GM23338 (cell line): Measurements from ENCODE around the gene TRPM3. TPM values are rescaled to one million over a fixed set of nuclear protein-coding genes. Genes with fewer than 3 reads are reported as not detected.

Experiments
- ATAC-seq: fragments of 200-7000 bp; cut with Tn5 transposase; 3 replicates; pipeline ENCODE4 v1.9.1; 2020
- DNase-seq: peaks from one replicate; pipeline ENCODE4 v3.0.0-alpha.2; 2015; ENCODE audit warnings: low spot score
- H2AFZ ChIP-seq: fragments of 200-600 bp; sonication (generic); 2 replicates; pipeline ENCODE4 v1.8.0; 2016; ENCODE audit warnings: antibody characterized with exemption, mild to moderate bottlenecking, moderate library complexity
- H3F3A ChIP-seq: fragments of 200-600 bp; sonication (generic); replicated peaks from 2 replicates; pipeline ENCODE4 v1.8.0; 2017; ENCODE audit warnings: antibody characterized with exemption, mixed run types, low read depth
- H3K27ac ChIP-seq: fragments of 200-600 bp; sonication (generic); 2 replicates; pipeline ENCODE4 v1.6.1; 2016; ENCODE audit warnings: low read depth
- H3K27me3 ChIP-seq: fragments of 200-600 bp; sonication (generic); 2 replicates; pipeline ENCODE4 v1.8.0; 2016; ENCODE audit warnings: mild to moderate bottlenecking, mixed run types, moderate library complexity; ENCODE audit not compliant: insufficient read depth
- H3K36me3 ChIP-seq: fragments of 200-600 bp; sonication (generic); 2 replicates; pipeline ENCODE4 v1.8.0; 2016; ENCODE audit warnings: mild to moderate bottlenecking; ENCODE audit not compliant: insufficient read depth
- H3K4me1 ChIP-seq: fragments of 200-600 bp; sonication (generic); 2 replicates; pipeline ENCODE4 v1.8.0; 2016; ENCODE audit warnings: mild to moderate bottlenecking, moderate library complexity; ENCODE audit not compliant: insufficient read depth
- H3K4me2 ChIP-seq: fragments of 200-600 bp; sonication (generic); 2 replicates; pipeline ENCODE4 v1.7.1; 2017; ENCODE audit warnings: mixed run types
- H3K4me3 ChIP-seq: fragments of 200-600 bp; sonication (generic); 2 replicates; pipeline ENCODE4 v1.6.1; 2016; ENCODE audit warnings: mixed run types
- H3K79me2 ChIP-seq: fragments of 200-600 bp; sonication (generic); replicated peaks from 2 replicates; pipeline ENCODE4 v1.8.0; 2017; ENCODE audit warnings: mild to moderate bottlenecking; ENCODE audit not compliant: insufficient read depth
- H3K9me2 ChIP-seq: fragments of 200-600 bp; sonication (generic); 2 replicates; pipeline ENCODE4 v1.8.0; 2017; ENCODE audit not compliant: insufficient read depth
- H4K20me1 ChIP-seq: fragments of 200-600 bp; sonication (generic); replicated peaks from 2 replicates; pipeline ENCODE4 v1.8.0; 2017; ENCODE audit warnings: mild to moderate bottlenecking; ENCODE audit not compliant: insufficient read depth
- H3K27ac Mint-ChIP-seq: 2 replicates; pipeline ENCODE4 v1.8.0; 2020; ENCODE audit warnings: inconsistent platforms, mild to moderate bottlenecking, moderate library complexity, mixed read lengths
- H3K27me3 Mint-ChIP-seq: 3 replicates; pipeline ENCODE4 v1.8.0; 2022; ENCODE audit warnings: low read depth, mild to moderate bottlenecking, moderate library complexity, mixed read lengths, inconsistent platforms; ENCODE audit not compliant: insufficient read depth, poor library complexity
- H3K36me3 Mint-ChIP-seq: 3 replicates; pipeline ENCODE4 v1.8.0; 2021; ENCODE audit warnings: low read depth, mild to moderate bottlenecking, inconsistent platforms, moderate library complexity, mixed read lengths
- H3K4me1 Mint-ChIP-seq: 3 replicates; pipeline ENCODE4 v1.8.0; 2020; ENCODE audit warnings: mild to moderate bottlenecking, inconsistent platforms, mixed read lengths
- H3K4me3 Mint-ChIP-seq: 3 replicates; pipeline ENCODE4 v1.8.0; 2021; ENCODE audit warnings: moderate library complexity, mild to moderate bottlenecking, inconsistent platforms, mixed read lengths
- H3K9me3 Mint-ChIP-seq: 3 replicates; pipeline ENCODE4 v1.8.0; 2020; ENCODE audit warnings: moderate library complexity, mild to moderate bottlenecking, inconsistent platforms, mixed read lengths
- CTCF ChIP-seq, 2 experiments: fragments of 200-600 bp in 1 of 2; sonication (generic) in 1 of 2; conservative IDR thresholded peaks; 2 replicates each; pipeline versions ENCODE4 v1.5.1 to v1.6.1; 2016 to 2017; ENCODE audit warnings: antibody characterized with exemption in 2 of 2, low read depth in 2 of 2, mild to moderate bottlenecking in 2 of 2, moderate library complexity in 1 of 2
- ETS1 ChIP-seq: IDR thresholded peaks from 2 replicates; pipeline ENCODE4 v1.6.1; 2016; ENCODE audit warnings: antibody characterized with exemption
- EZH2 ChIP-seq: fragments of 200-600 bp; sonication (generic); IDR thresholded peaks from one replicate; pipeline ENCODE4 v1.8.0; 2017; ENCODE audit warnings: antibody characterized with exemption, mild to moderate bottlenecking, low read depth; ENCODE audit not compliant: unreplicated experiment
- EZH2phosphoT487 ChIP-seq: fragments of 200-600 bp; sonication (generic); IDR thresholded peaks from one replicate; pipeline ENCODE4 v1.8.1; 2018; ENCODE audit warnings: antibody characterized with exemption; ENCODE audit not compliant: unreplicated experiment
- JUNB ChIP-seq: IDR thresholded peaks from one replicate; pipeline ENCODE4 v1.6.1; 2016; ENCODE audit warnings: antibody characterized with exemption; ENCODE audit not compliant: unreplicated experiment
- POLR2AphosphoS5 ChIP-seq: IDR thresholded peaks from 2 replicates; pipeline ENCODE4 v1.6.1; 2016; ENCODE audit warnings: antibody characterized with exemption, low read depth
- STAT1 ChIP-seq: IDR thresholded peaks from one replicate; pipeline ENCODE4 v1.6.1; 2016; ENCODE audit warnings: antibody characterized with exemption; ENCODE audit not compliant: unreplicated experiment
- ZNF331 ChIP-seq: fragments of 250-450 bp; sonication (Bioruptor Pico); IDR thresholded peaks from 2 replicates; pipeline ENCODE4 v1.5.0; 2020; ENCODE audit warnings: low read depth, mild to moderate bottlenecking, moderate library complexity
- polyA plus RNA-seq: library from polyadenylated mRNA; unstranded; fragments of >200 nt; fragmentation: Nextera tagmentation; extraction: Ambion mirVana; gene quantifications from 2 replicates; pipeline ENCODE4 v1.2.1, GENCODE V29; 2016
- total RNA-seq: library from RNA; depleted of rRNA; stranded (reverse); fragments of >200 nt; shearing (Covaris generic); gene quantifications from 2 replicates; pipeline ENCODE4 v1.2.3, GENCODE V29; 2014

The TRPM3 gene
- total and polyA plus RNA-seq, 2 experiments from 2014 or later = 2.8 to 8.2 TPM

- DNase-seq = peak; percentile 23
- Histone ChIP-seq H3K9me2 (no peaks in the 10 kb centered on the region), H3K27ac (no peak overlapping the region), H3F3A (no peaks in the 10 kb centered on the region), H4K20me1 (0 out of 2 replicates have a peak, but pooled peaks cover 2% of the 10 kb centered on the region), H3K79me2 (no peaks in the 10 kb centered on the region; the same call in 1 of the 2 replicates), H2AFZ (no peak overlapping the region), H3K4me2 (no peak overlapping the region), H3K27me3 (no peaks in the 10 kb centered on the region), H3K4me3 (no peak overlapping the region), H3K36me3 (0 out of 2 replicates have a peak, but pooled peaks cover 4% of the 10 kb centered on the region), H3K4me1 (peaks cover 4% of the 10 kb centered on the region; the same call in 1 of the 2 replicates)
- Mint-ChIP-seq H3K36me3 (peaks cover 25% of the 10 kb centered on the region), H3K27ac (no peak overlapping the region), H3K4me3 (no peak overlapping the region), H3K9me3 (peaks cover 20% of the 10 kb centered on the region), H3K4me1 (peaks cover 11% of the 10 kb centered on the region), H3K27me3 (no peaks in the 10 kb centered on the region)
- no peak for ATAC-seq
- TF ChIP-seq JUNB = no peak
- no peak for TF ChIP-seq ZNF331 (CRISPR knock-in tag)
- TF ChIP-seq EZH2phosphoT487 = no peak
- no peak for TF ChIP-seq STAT1
- TF ChIP-seq CTCF (conservative IDR thresholded peaks at IDR 0.05; ENCODE audit: low read depth in 2 of 2) = peak; percentile 33 to 63; a peak in 3 of 4 replicates
- TF ChIP-seq EZH2 = no peak
- no peak for TF ChIP-seq ETS1
- no peak for TF ChIP-seq POLR2AphosphoS5
These were observed 118.1 kb downstream of the TRPM3 start for GRCh38 chr9:71003346-71003745.

- TF ChIP-seq CTCF (conservative IDR thresholded peaks at IDR 0.05; ENCODE audit: low read depth in 2 of 2) = peak; percentile 84 to 92
- TF ChIP-seq STAT1 = no peak
- H3K4me1 Mint-ChIP-seq = peaks cover 11% of the 10 kb centered on the region
- DNase-seq (peak; percentile 88), ATAC-seq (peak; percentile 94)
- H3K4me1 ChIP-seq = peaks cover 4% of the 10 kb centered on the region; the same call in 1 of the 2 replicates
- H3K9me3 Mint-ChIP-seq = peaks cover 20% of the 10 kb centered on the region
- H2AFZ ChIP-seq = no peak overlapping the region
- no peak overlapping the region for H3K4me2 ChIP-seq
- no peak overlapping the region for H3K4me3 Mint-ChIP-seq
- H3K27me3 ChIP-seq = no peaks in the 10 kb centered on the region
- H3K36me3 ChIP-seq = 0 out of 2 replicates have a peak, but pooled peaks cover 4% of the 10 kb centered on the region
- H3K4me3 ChIP-seq = no peak overlapping the region
- H4K20me1 ChIP-seq = 0 out of 2 replicates have a peak, but pooled peaks cover 2% of the 10 kb centered on the region
- H3K9me2 ChIP-seq = no peaks in the 10 kb centered on the region
- H3K27ac ChIP-seq = no peak overlapping the region
- H3F3A ChIP-seq = no peaks in the 10 kb centered on the region
- H3K36me3 Mint-ChIP-seq = peaks cover 25% of the 10 kb centered on the region
- no peaks in the 10 kb centered on the region; the same call in 1 of the 2 replicates for H3K79me2 ChIP-seq
- H3K27ac Mint-ChIP-seq = no peak overlapping the region
- H3K27me3 Mint-ChIP-seq = no peaks in the 10 kb centered on the region
These were observed 119.5 kb downstream of the TRPM3 start for GRCh38 chr9:71001780-71002386.
